Left ventricle myocardium superior (tissue), 1 donor: ENCODE measurements around the gene SMARCA2. TPM values are rescaled to one million over a fixed set of nuclear protein-coding genes. Genes with fewer than 3 reads are reported as not detected.
"Not testable (repeated sequence)": the region's sequence is repeated elsewhere in the genome, so short reads cannot be mapped to it uniquely, and the experiment has no call there.

Experiments used
- ATAC-seq: fragments of 200-7000 bp; cut with Tn5 transposase; one replicate; pipeline ENCODE4 v1.9.1; 2020; ENCODE audit warnings: mild to moderate bottlenecking, moderate library complexity
- DNase-seq: peaks from one replicate; pipeline ENCODE4 v3.0.0-alpha.2; 2020
- intact Hi-C: fragments of 100-400 bp; cut with micrococcal nuclease; formaldehyde crosslinking; loops from one replicate; pipeline ENCODE4 v1.11.0; 2022
- total RNA-seq: library from RNA; stranded (reverse); fragmentation: NEBNext Ultra II Directional; extraction: Animal tissue kit (Norgen Biotek cat#: 25700); gene quantifications from one replicate; pipeline ENCODE4 v1.2.1, GENCODE V29; 2021
- donor health status: DM: no; HTN: yes; CAD: no; lungs with severe emphysema.

The SMARCA2 gene
- total RNA-seq, 1 donor from 2014 or later = 111 TPM

DNA sequence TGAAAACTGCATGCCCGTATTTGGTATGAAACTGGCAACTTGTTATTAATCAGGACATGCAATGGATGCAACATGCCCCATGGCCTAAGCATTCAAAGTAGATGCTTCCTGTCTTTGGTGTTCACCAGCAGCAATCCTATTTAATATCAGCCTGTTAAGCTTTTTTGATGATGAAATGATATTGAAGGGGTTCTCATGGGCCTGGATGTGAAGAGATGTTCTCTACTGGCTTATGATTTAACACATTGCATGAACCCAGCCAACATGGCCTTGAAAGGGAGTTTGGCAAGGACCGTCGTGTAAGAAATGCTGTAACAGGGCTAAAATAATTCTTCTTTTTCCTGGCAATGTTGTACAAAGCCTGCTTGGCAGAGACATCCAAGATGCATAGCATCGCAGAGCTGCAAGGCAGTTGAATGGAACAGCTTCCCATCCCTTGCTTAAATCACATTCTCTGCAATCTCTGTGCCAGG lies 111.2 kb downstream of the SMARCA2 start:
- DNase-seq = no peak
- intact Hi-C loops = no loop called here
- peak; percentile 48 for ATAC-seq

DNA sequence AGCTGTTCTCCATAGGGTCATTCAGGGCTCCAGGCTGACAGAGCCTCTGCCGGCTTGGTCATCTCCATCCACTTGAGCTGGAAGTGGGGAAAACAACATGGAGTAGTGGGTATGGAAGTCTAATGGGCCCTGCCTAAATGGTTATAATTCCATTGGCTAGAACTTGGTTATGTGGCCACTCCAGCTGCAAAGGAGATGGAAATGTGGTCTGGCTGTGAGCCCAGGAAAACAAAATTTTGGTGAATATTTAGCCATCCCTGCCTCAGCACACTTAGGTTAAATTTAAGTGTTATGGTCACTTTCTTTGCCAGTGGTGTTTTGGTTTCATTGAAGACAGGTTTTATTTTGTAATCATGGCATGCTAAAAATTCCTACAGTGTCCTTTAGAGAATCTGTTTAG lies 112.3 kb downstream of the SMARCA2 start:
- intact Hi-C loops = no loop called here
- ATAC-seq = no peak
- DNase-seq = no peak

DNA sequence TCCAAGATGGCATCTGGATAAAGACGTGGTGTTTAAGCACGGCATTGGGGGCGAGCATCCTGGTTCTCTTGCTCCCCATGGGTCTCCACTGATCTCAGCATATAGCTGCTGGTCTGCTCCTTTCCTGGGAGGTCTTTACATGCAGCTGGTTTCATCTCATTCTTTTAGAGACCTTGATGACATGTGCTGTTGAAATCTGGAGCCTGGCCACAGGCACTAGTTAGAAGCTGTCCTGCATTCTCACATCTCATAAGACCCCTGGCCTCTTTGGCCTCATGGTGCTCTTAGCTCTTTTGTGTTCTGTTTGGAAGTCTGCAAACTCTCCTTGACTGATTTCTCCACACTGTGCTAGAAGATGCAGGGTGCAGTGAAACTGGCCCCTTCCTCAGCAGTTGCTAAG lies 113.0 kb downstream of the SMARCA2 start:
- intact Hi-C loops = no loop called here
- DNase-seq = no peak
- ATAC-seq = no peak

DNA sequence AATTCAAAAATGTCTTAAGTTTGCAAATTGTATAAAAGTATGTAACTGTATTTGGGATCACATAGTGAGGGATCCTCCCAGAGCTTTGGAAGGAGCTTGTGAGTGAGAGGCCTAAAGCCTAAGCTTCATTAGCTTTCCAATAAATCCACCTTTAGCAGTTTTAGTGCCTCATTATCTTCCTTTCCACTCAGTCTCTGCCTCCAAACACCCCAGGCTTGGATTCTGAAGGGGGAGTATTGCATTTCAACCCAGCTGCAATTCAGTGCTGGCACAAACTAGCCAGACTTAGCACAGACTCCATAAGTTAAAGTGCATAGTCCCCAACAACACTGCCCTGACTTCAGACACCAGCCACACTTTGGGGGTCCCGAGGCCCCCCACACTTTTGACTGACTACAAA lies 113.5 kb downstream of the SMARCA2 start:
- ATAC-seq (no peak), DNase-seq (no peak)
- intact Hi-C loops = no loop called here

DNA sequence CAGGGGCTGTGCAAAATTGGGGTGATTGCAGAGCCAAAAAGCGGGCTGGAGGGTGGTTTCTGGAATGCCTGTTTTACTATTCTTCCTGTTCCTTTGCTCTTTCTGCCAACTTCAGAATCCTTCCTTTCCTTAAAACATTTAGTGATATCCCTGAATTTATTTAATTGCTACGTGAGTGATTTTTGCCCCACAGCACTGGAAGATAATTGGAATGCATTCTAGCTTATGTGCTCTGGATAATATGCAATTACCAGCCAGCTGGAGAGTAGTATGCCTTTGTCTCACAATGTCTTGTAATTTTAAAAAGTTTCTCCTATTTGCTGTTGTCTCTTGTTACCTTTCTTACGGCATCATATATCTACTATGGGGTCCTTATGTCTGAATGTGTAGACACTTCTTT lies 115.8 kb downstream of the SMARCA2 start:
- no peak for DNase-seq
- intact Hi-C loops = no loop called here
- ATAC-seq = no peak

DNA sequence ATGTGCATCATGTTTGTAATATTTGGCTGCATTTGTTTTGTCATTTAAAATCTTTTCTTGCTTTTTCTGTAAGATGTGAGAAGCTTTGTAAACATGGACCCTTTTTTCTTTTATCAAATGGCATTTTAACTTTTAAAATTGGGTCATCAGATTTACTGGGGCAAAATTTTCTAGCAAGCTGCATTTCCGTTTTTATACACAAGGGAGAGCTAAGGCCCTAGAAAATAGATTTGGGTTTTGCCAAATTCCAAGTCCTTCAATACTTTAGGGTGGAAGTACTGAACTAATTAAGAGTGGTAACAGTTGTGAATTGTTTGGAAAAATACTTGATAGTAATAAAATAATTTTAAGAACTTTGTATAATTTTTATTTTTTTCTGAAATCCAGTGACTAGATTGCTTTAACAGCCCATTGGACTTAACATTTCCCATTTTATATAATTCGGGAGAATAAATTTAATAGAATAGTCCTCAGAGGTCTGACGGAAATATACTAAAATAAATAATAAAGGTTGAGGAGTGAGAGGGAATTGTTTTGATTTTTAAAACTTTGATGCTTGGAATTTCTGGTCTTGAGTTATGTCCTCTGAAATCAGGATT lies 117.4 kb downstream of the SMARCA2 start:
- peak; percentile 22 for ATAC-seq
- intact Hi-C loops = no loop called here
- DNase-seq = no peak

DNA sequence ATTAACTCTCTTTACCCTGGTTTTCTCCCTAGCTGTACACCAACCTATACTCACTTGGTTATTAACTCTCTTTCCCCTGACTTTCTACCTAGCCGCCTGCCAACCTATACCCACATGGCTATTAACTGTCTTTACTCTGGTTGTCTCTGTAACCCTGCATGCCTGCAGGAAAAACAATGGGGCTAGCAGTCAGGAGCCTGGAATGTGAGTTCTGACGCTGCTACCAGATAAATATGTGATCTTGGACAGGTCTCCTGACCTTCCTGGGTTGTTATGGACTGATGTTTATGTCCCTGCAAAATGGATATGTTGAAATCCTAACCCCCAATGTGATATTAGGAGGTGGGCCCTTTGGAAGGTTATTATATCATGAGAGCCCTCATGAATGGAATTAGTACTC lies 119.2 kb downstream of the SMARCA2 start:
- peak; percentile 60 for ATAC-seq
- intact Hi-C loops = no loop called here
- DNase-seq = no peak

DNA sequence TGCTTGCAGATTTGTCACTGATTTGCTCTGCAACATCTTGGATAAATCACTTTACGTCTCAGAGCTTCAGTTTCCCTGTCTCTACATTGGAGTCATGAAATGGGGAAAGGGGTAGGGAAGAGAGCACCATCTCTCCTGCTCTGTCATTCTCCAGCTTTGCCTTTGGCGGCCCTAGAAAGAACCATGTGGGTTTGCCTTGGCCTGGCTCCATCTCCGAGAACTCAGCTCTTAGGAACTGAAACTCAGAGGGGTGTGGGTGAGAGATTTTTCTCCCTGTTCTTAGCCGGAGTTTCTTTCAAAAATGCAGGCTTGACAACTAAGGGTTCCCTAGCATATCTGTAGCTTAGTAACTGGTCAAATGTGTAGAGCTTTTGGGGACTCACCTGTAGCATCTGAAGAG lies 123.5 kb downstream of the SMARCA2 start:
- no peak for DNase-seq
- no peak for ATAC-seq
- intact Hi-C loops = no loop called here

DNA sequence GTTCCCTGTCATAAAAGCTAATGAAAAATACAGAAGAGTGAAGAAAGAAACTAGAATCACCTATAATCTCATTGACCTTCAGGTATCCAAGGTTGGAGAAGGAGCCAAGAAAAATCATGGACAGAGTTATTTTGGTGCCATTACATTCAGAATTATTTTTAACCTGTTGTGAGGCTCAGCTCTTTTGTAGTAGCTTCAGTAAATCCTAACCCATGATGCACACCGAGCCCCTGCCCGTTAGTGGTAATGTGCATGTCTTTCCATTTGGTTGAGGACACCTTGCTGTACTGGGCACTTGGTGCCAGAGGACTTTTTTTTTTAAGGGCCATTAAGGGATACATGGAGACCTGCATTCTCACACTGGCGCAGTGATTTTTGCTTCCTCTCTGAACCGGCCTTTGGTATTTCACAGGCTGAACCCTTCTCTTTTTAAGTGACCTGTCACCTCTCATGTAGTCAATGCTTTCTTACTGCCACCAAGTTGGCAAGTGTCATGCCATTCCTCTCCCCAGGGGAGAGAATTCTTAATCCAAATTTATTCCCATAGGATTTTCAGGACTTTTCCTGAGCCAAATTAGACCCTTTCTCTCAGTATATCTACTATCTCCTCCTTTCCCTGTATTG lies 125.6 kb downstream of the SMARCA2 start:
- peak; percentile 81 for ATAC-seq
- intact Hi-C loops = no loop called here
- no peak for DNase-seq

DNA sequence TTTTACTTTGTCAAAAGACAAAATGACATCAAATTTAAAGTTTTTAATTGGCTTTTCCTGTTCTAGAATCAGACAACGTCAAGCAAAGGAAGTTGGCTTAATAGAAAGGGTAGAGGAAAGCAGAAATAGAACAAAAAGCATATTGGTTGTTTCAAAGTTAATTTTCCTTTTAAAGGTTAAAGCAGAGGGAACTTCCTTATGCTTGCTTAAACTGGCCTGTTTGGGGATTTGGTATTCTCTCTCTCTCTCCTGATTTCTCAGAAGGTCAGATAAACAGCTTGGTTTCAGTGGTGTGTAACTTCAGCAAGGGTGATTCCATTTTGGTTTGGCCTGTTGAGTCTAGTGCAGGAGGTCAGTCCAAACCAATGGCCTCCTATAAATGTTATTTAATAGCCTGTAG lies 127.1 kb downstream of the SMARCA2 start:
- intact Hi-C loops = no loop called here
- DNase-seq (no peak), ATAC-seq (no peak)

DNA sequence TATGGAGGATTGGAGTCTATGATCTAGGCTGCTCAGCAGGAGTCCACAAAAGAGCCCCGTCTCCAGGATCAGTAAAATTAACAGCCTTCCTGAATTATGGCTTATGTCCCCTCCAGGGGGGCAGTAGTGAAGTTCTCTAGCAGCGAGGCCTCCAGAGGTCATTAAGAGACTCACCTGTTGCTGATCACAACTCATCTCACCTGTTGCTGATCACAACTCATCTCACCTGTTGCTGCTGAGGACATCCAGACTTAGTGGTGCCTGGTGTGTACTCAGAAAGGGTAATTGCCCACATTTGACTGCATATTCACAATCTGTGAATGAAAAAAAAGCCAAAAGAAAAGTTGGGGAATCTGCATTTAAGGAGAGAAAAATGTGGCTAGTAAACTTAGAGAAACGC lies 129.5 kb downstream of the SMARCA2 start:
- intact Hi-C loops = no loop called here
- ATAC-seq = no peak
- no peak for DNase-seq

DNA sequence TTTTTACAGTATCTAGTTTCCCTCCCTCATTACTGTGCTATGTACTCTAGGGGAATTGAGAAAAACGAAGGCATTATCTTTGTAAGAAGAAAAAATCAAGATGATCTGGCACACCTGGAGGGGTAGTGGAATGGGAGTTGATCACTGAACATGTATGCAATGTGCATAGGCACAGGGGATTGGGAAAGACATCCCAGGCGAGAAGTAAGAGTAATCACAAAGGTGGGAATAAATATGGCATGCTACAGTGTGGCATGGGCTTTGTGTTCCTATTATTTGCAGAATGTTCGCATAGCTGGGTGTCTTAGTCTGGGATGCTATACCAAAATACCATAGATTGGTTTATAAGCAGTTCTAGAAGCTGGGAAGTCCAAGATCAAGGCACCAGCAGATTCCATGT lies 130.6 kb downstream of the SMARCA2 start:
- ATAC-seq = no peak
- intact Hi-C loops = no loop called here
- no peak for DNase-seq

DNA sequence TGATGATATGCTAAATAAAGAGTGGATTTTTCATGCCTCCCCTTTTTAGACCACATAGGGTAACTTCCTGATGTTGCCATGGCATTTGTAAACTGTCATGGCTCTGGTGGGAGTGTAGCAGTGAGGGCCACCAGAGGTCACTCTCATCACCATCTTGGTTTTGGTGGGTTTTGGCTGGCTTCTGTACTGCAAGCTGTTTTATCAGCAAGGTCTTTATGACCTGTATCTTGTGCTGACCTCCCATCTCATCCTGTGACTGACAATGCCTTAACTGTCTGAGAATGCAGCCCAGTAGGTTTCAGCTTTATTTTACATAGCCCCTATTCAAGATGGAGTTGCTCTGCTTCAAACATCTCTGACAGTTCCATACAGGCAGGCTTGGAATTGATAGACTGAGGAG lies 131.6 kb downstream of the SMARCA2 start:
- DNase-seq, intact Hi-C loops: not testable (repeated sequence)
- peak; percentile 24 for ATAC-seq

DNA sequence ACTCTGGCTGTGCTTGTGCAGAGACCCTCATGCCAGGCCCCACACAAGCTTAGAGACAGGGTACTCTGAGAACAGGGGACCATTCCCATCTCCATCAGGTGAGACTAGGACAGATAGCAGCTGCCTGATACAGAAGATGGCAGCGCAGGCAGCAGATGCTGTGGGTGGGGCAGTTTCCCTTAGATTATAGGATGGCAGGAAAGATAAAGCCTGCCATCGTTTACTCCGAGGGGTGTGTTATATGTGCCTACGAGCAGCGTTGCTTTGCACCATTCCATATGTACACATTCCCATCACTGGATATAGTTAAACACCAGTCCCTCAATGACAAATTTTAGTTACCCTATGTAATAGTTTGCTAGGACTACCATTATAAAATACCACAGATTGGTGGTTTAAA lies 135.2 kb downstream of the SMARCA2 start:
- intact Hi-C loops = no loop called here
- ATAC-seq = no peak

DNA sequence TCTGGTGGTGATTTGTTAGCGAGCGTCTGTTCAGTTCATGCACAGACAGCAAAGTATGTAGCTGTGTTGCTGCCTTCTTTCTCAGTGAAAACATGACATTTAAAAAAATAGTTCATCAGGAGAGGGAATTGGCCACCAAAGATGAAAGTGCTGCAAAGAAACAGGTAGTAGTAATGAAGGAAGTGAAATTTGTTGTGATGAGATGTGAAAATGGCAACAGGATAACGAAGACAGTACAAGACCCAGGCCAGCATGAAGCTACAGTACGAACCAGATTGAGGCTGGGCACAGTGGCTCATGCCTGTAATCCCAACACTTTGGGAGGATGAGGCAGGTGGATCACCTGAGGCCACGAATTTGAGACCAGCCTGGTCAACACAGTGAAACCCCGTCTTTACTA lies 136.0 kb downstream of the SMARCA2 start:
- ATAC-seq (no peak), DNase-seq (no peak)
- intact Hi-C loops = no loop called here

More for the DNA sequence above, 135.2 kb downstream of the SMARCA2 start:
- DNase-seq = no peak

DNA sequence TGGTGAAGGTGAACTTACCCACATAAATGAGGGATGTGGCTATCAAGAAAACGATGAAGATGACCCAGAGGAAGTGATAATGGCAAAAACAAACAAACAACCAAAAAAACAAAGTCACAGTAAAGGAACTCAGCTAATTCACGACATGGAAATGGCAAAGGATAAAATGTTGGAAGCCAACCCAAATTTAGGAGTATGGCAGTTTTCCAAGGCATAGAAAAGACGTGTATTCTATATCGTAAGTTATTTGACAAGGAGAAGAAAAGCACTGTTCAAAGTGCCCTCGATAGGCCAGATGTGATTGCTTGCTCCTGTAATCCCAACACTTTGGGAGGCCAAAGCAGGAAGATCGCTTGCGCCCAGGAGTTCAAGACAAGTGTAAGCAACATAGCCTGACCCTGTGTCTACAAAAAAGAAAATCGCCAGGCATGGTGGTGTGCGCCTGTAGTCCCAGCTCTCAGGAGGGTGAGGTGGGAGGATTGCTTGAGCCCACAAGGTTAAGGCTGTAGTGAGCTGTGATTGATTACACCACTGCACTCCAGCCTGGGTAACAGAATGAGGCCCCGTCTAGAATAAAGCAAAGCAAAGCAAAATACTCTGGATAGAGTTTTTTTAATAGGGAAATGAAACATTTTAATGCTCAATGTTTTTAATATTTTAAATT lies 138.0 kb downstream of the SMARCA2 start:
- intact Hi-C loops = no loop called here

DNA sequence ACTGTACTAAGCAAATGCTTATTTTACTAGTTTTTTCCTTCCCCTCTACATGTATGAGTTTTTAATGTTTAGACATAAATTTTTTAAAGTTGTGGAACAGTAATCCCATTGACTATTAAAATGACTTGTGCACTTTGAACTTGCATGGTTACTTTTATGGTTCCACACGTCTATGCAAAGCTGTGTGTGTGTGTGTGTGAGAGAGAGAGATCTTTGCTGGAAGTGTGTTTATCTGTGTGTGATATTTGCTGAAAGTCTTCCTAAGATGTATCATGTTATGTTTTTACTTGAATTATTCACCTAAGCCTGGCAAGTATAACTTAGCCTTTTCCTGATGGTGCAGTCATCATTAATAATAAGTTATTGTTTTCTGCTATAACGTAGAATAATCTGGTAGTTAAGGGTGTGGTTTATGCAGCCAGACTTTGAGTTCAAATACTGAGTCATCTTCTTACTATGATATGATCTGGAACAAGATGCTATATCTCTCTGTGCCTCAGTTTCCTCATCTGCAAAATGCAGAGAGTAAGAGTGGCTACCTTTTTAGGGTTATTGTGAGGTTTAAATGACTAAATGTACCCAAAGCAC lies 138.6 kb downstream of the SMARCA2 start:
- intact Hi-C loops = no loop called here

More for the DNA sequence above, 138.0 kb downstream of the SMARCA2 start:
- no peak for ATAC-seq
- no peak for DNase-seq

DNA sequence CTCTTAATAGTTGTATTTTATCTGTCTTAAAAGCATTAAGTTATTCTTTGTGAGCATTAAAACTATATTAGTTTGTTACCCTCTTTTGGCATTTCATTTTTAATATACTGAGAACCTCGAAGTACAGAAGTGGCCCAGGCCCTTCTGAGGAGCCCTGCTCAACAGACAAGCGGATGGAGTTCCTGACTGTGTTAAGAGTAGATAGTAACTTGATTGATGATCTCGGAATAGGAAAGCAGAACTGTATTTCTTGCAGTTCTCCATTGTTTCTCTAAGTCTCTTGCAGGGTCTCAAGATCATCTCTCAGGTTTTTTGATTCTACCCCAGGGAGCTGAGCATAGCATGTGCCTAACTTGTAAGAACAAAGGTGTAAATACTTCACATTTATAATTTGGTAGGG lies 139.6 kb downstream of the SMARCA2 start:
- intact Hi-C loops = no loop called here
- no peak for ATAC-seq

More for the DNA sequence above, 138.6 kb downstream of the SMARCA2 start:
- ATAC-seq (no peak), DNase-seq (no peak)

DNA sequence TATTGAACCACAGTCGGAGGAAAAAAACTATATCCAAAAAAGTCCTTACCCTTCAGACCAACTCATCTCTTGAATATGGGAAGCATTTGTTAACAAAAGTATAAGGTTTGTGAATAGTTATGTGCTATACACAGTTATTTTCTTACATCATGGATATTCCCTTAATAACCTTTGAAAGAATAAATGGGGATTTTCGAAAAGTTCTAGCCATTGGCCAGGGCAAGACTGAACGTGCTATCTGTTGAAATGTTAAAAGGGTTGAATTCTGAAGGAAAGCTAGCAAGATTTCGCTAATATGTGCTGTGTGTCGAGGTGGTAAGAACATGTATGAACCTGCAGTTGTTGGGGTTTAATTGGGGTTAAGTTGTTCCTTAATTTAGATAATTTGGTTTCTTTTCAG lies 140.8 kb downstream of the SMARCA2 start:
- intact Hi-C loops = no loop called here
- ATAC-seq = no peak
- no peak for DNase-seq

More for the DNA sequence above, 139.6 kb downstream of the SMARCA2 start:
- no peak for DNase-seq
